Keratinocyte (primary cell): ENCODE measurements around the gene SERINC5. TPM values are rescaled to one million over a fixed set of nuclear protein-coding genes. Genes with fewer than 3 reads are reported as not detected.

Experiments used
- DNase-seq: peaks from one replicate; pipeline ENCODE4 v3.0.0-alpha.2; 2011; ENCODE audit warnings: low read depth, missing footprints, low spot score
- FAIRE-seq: peaks from 2 replicates; lab custom pipeline; 2011; peaks lifted over from hg19 to GRCh38; lab: Jason Lieb, UNC
- H2AFZ ChIP-seq: 2 replicates; pipeline ENCODE4 v1.6.0; 2012; ENCODE audit warnings: low read length, control low read depth, inconsistent platforms; ENCODE audit not compliant: control insufficient read depth
- H3K27ac ChIP-seq: 2 replicates; pipeline ENCODE4 v1.5.1; 2011; ENCODE audit warnings: low read length; ENCODE audit not compliant: control insufficient read depth, insufficient read depth
- H3K27me3 ChIP-seq: 3 replicates; pipeline ENCODE4 v1.6.0; 2011; ENCODE audit warnings: low read length; ENCODE audit not compliant: control insufficient read depth, insufficient read depth; ENCODE audit errors: extremely low read depth
- H3K36me3 ChIP-seq, 2 experiments: 2 replicates in 1 of 2; 3 replicates in 1 of 2; pipeline ENCODE4 v1.5.1; 2011; ENCODE audit warnings: low read length in 2 of 2, mild to moderate bottlenecking in 1 of 2; ENCODE audit not compliant: control insufficient read depth in 2 of 2, insufficient read depth in 2 of 2; ENCODE audit errors: extremely low read depth in 1 of 2
- H3K4me1 ChIP-seq: 3 replicates; pipeline ENCODE4 v1.5.1; 2011; ENCODE audit warnings: low read length; ENCODE audit not compliant: control insufficient read depth, insufficient read depth; ENCODE audit errors: extremely low read depth
- H3K4me2 ChIP-seq: 3 replicates; pipeline ENCODE4 v1.6.0; 2011; ENCODE audit warnings: low read depth, low read length; ENCODE audit not compliant: control insufficient read depth, insufficient read depth; ENCODE audit errors: extremely low read depth
- H3K4me3 ChIP-seq, 3 experiments: fragments of 200-600 bp in 1 of 3; sonication (generic) in 1 of 3; 2 replicates in 2 of 3; 3 replicates in 1 of 3; pipeline ENCODE4 v1.5.1; 2011 to 2016; ENCODE audit warnings: low read length in 3 of 3, mild to moderate bottlenecking in 3 of 3, control low read depth in 2 of 3, inconsistent platforms in 1 of 3, low read depth in 1 of 3, mixed read lengths in 1 of 3, mixed run types in 1 of 3, moderate library complexity in 1 of 3; ENCODE audit not compliant: control insufficient read depth in 2 of 3, insufficient read depth in 2 of 3; ENCODE audit errors: extremely low read depth in 1 of 3
- H3K79me2 ChIP-seq: 2 replicates; pipeline ENCODE4 v1.6.0; 2012; ENCODE audit warnings: low read length; ENCODE audit not compliant: control insufficient read depth, insufficient read depth
- H3K9ac ChIP-seq: 3 replicates; pipeline ENCODE4 v1.6.0; 2011; ENCODE audit warnings: low read length; ENCODE audit not compliant: control insufficient read depth, insufficient read depth; ENCODE audit errors: extremely low read depth
- H3K9me1 ChIP-seq: 3 replicates; pipeline ENCODE4 v1.6.0; 2011; ENCODE audit warnings: low read length; ENCODE audit not compliant: control insufficient read depth, insufficient read depth; ENCODE audit errors: extremely low read depth
- H3K9me3 ChIP-seq: 2 replicates; pipeline ENCODE4 v1.5.1; 2012; ENCODE audit warnings: low read depth, low read length; ENCODE audit not compliant: control insufficient read depth
- H4K20me1 ChIP-seq: 3 replicates; pipeline ENCODE4 v1.6.0; 2011; ENCODE audit warnings: low read length; ENCODE audit not compliant: control insufficient read depth, insufficient read depth; ENCODE audit errors: extremely low read depth
- EZH2 ChIP-seq: IDR thresholded peaks from one replicate; pipeline ENCODE4 v1.6.1; 2012; ENCODE audit warnings: inconsistent platforms, mild to moderate bottlenecking, low read length, moderate library complexity
- dilution Hi-C: fragments of 300-500 bp; cut with MboI; formaldehyde crosslinking; loops from one replicate; pipeline ENCODE4 v1.7.0; 2020; ENCODE audit warnings: low sequenced_read_pairs; ENCODE audit not compliant: extremely low pct_ligation_motif_present
- polyA plus RNA-seq, 5 experiments: library from polyadenylated mRNA; depleted of rRNA in 3 of 5; stranded (reverse) in 3 of 5; stranded (forward) in 1 of 5; unstranded in 1 of 5; fragments of >200 nt; gene quantifications; 1 replicate in 1 of 5; 2 replicates in 3 of 5; 3 replicates in 1 of 5; pipeline versions ENCODE4 v1.2.1 to v1.2.3, GENCODE V29; 2011 to 2012; ENCODE audit warnings: missing spikeins in 2 of 5, low read depth in 1 of 5, low replicate concordance in 1 of 5
- TF ChIP-seq, protein P1 (sequence below), 3 experiments: IDR thresholded peaks in 1 of 3; conservative IDR thresholded peaks in 1 of 3; optimal IDR thresholded peaks in 1 of 3; 2 replicates in 2 of 3; 3 replicates in 1 of 3; pipeline versions ENCODE3 to v1.5.1; 2011; ENCODE audit warnings: low read length in 3 of 3, mild to moderate bottlenecking in 3 of 3, moderate library complexity in 2 of 3, control low read depth in 1 of 3, inconsistent platforms in 1 of 3; ENCODE audit not compliant: insufficient read depth in 2 of 3; ENCODE audit errors: extremely low read depth in 1 of 3

The SERINC5 gene
- polyA plus RNA-seq, 1 donor (not counting 4 experiments of a cell fraction or from before 2014, with no cell fraction given): 20.0 TPM

DNA sequence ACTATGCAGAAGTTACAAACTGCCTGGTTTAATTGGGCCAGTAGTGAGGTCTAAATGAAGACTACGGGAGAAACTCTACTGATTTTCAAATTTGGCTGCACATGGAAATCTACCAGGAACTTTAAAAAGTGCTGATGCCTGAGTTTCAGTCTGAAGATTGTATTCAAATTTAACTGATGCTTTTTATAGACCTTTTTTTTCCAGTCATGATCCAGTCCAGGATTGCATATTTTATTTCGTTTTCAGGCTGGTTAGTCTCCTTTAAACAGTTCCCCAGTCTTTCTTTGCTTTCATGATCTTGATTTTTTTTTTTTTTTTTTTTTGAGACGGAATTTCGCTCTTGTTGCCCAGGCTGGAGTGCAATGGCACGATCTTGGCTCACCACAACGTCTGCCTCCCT, 40.3 kb upstream of the SERINC5 start:
- H3K79me2 ChIP-seq: no peaks in the 10 kb centered on the region
- H3K27ac ChIP-seq: no peak overlapping the region
- H3K9ac ChIP-seq: no peak overlapping the region
- H3K36me3 ChIP-seq: no peaks in the 10 kb centered on the region
- no peaks in the 10 kb centered on the region for H3K27me3 ChIP-seq
- no peaks in the 10 kb centered on the region for H3K4me1 ChIP-seq
- dilution Hi-C loops: no loop called here
- TF ChIP-seq EZH2: no peak
- TF ChIP-seq, protein P1, sequence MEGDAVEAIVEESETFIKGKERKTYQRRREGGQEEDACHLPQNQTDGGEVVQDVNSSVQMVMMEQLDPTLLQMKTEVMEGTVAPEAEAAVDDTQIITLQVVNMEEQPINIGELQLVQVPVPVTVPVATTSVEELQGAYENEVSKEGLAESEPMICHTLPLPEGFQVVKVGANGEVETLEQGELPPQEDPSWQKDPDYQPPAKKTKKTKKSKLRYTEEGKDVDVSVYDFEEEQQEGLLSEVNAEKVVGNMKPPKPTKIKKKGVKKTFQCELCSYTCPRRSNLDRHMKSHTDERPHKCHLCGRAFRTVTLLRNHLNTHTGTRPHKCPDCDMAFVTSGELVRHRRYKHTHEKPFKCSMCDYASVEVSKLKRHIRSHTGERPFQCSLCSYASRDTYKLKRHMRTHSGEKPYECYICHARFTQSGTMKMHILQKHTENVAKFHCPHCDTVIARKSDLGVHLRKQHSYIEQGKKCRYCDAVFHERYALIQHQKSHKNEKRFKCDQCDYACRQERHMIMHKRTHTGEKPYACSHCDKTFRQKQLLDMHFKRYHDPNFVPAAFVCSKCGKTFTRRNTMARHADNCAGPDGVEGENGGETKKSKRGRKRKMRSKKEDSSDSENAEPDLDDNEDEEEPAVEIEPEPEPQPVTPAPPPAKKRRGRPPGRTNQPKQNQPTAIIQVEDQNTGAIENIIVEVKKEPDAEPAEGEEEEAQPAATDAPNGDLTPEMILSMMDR (optimal IDR thresholded peaks at IDR 0.05 in 1 of 3, IDR thresholded peaks at IDR 0.05 in 1 of 3, conservative IDR thresholded peaks at IDR 0.05 in 1 of 3; ENCODE audit: extremely low read depth in 1 of 3, insufficient read depth in 2 of 3, low read length in 3 of 3): no peak
- H3K4me2 ChIP-seq: no peak overlapping the region
- no peaks in the 10 kb centered on the region for H4K20me1 ChIP-seq
- no peaks in the 10 kb centered on the region for H3K9me3 ChIP-seq
- H3K9me1 ChIP-seq: no peaks in the 10 kb centered on the region
- no peak overlapping the region for H3K4me3 ChIP-seq
- H2AFZ ChIP-seq: no peak overlapping the region
- DNase-seq: no peak
- FAIRE-seq: no peak

DNA sequence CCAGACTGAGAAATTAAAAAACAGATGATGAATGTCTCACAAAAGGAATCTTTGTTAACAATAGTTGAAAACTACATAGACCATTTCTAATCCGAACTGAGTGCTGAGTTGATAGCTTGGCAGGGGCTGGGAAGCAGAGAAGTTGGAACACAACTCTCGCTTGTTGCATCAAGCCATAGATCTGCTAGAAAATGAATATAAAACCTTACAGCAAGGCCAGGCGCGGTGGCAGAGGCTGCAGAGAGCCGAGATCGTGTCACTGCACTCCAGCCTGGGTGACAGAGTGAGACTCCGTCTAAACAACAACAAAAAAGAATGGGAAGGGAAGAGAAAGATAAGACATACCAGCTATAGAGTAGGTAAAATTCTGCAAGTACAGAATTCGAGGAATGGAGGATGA, 35.9 kb upstream of the SERINC5 start:
- Histone ChIP-seq H3K9me3 (no peaks in the 10 kb centered on the region), H3K36me3 (no peaks in the 10 kb centered on the region), H4K20me1 (no peaks in the 10 kb centered on the region), H2AFZ (no peak overlapping the region), H3K27ac (no peak overlapping the region), H3K4me2 (no peak overlapping the region), H3K9ac (no peak overlapping the region), H3K27me3 (no peaks in the 10 kb centered on the region), H3K9me1 (no peaks in the 10 kb centered on the region), H3K4me1 (no peaks in the 10 kb centered on the region), H3K79me2 (no peaks in the 10 kb centered on the region), H3K4me3 (no peak overlapping the region)
- no peak for DNase-seq
- dilution Hi-C loops: no loop called here
- FAIRE-seq: no peak
- TF ChIP-seq EZH2: no peak
- TF ChIP-seq, protein P1 (optimal IDR thresholded peaks at IDR 0.05 in 1 of 3, IDR thresholded peaks at IDR 0.05 in 1 of 3, conservative IDR thresholded peaks at IDR 0.05 in 1 of 3; ENCODE audit: extremely low read depth in 1 of 3, insufficient read depth in 2 of 3, low read length in 3 of 3): no peak
